ENCODE measurements around the gene NTSR2.

NTSR2 gene

GRCh38 chr2:11672407-11672806 lies 2.4 kb upstream of the NTSR2 start:
- no peak for TF ChIP-seq CTCF (IDR thresholded peaks at IDR 0.05; ENCODE audit: low read depth, low read length, missing control alignments)
- H3K4me3 ChIP-seq (ENCODE audit: low read depth, low read length) = no peak overlapping the region
- DNase-seq (ENCODE audit: low read depth) = no peak

GRCh38 chr2:11667866-11668637 lies 1.9 kb downstream of the NTSR2 start:
- no peak overlapping the region for H3K4me3 ChIP-seq (ENCODE audit: low read depth, low read length)
- no peak for DNase-seq (ENCODE audit: low read depth)
- no peak for TF ChIP-seq CTCF (IDR thresholded peaks at IDR 0.05; ENCODE audit: low read depth, low read length, missing control alignments)

GRCh38 chr2:11667194-11667593 lies 2.8 kb downstream of the NTSR2 start:
- no peak for TF ChIP-seq CTCF (IDR thresholded peaks at IDR 0.05; ENCODE audit: low read depth, low read length, missing control alignments)
- no peak overlapping the region for H3K4me3 ChIP-seq (ENCODE audit: low read depth, low read length)
- DNase-seq (ENCODE audit: low read depth) = no peak

- H3K4me3 ChIP-seq (ENCODE audit: low read depth, low read length) = no peak overlapping the region
- TF ChIP-seq CTCF (IDR thresholded peaks at IDR 0.05; ENCODE audit: low read depth, low read length, missing control alignments) = no peak
Observed at GRCh38 chr2:11665510-11666362, 4.3 kb downstream of the NTSR2 start.

GRCh38 chr2:11665028-11665427 lies 5.0 kb downstream of the NTSR2 start:
- H3K4me3 ChIP-seq (ENCODE audit: low read depth, low read length) = no peak overlapping the region
- DNase-seq (ENCODE audit: low read depth) = no peak
- no peak for TF ChIP-seq CTCF (IDR thresholded peaks at IDR 0.05; ENCODE audit: low read depth, low read length, missing control alignments)

More at GRCh38 chr2:11665510-11666362, 4.3 kb downstream of the NTSR2 start:
- DNase-seq (ENCODE audit: low read depth) = no peak

GRCh38 chr2:11663427-11663826 lies 6.6 kb downstream of the NTSR2 start:
- H3K4me3 ChIP-seq (ENCODE audit: low read depth, low read length) = no peak overlapping the region
- DNase-seq (ENCODE audit: low read depth) = no peak
- TF ChIP-seq CTCF (IDR thresholded peaks at IDR 0.05; ENCODE audit: low read depth, low read length, missing control alignments) = no peak
